HepG2 (cell line): ENCODE measurements around the gene PCDHGB3. TPM values are rescaled to one million over a fixed set of nuclear protein-coding genes. Genes with fewer than 3 reads are reported as not detected.
"Not testable (repeated sequence)": the region's sequence is repeated elsewhere in the genome, so short reads cannot be mapped to it uniquely, and the experiment has no call there.

Experiments
- ATAC-seq: fragments of 200-7000 bp; cut with Tn5 transposase; 3 replicates; pipeline ENCODE4 v1.9.1; 2020; ENCODE audit warnings: mild to moderate bottlenecking, moderate library complexity
- BruUV-seq: library from RNA; stranded (reverse); fragments of 400-500 nt; replicated peaks from 2 replicates; lab custom pipeline; 2021; lab: Mats Ljungman, UMichigan
- CTCF ChIA-PET: fragments of 300-600 bp; formaldehyde crosslinking; extraction: SDS; loops from one replicate; lab custom pipeline; 2021; ENCODE audit warnings: low total read pairs, inconsistent platforms, low intra/inter-chr PET ratio; lab: Yijun Ruan, JAX
- POLR2A ChIA-PET: fragments of 350-600 bp; sonication (Branson Sonifier 250); formaldehyde crosslinking; loops from one replicate; lab custom pipeline; 2020; ENCODE audit warnings: antibody characterized with exemption, inconsistent platforms; lab: Yijun Ruan, JAX
- DNase-seq: peaks from one replicate; pipeline ENCODE4 v3.0.0-alpha.2; 2015; ENCODE audit warnings: low spot score
- FAIRE-seq: peaks from 3 replicates; lab custom pipeline; 2011; peaks lifted over from hg19 to GRCh38; lab: Jason Lieb, UNC
- H2AFZ ChIP-seq: one replicate; pipeline ENCODE4 v1.6.1; 2011; ENCODE audit warnings: low read length, inconsistent platforms
- H3K27ac ChIP-seq: fragments of 300-600 bp; 3 replicates; pipeline ENCODE4 v1.8.0; 2011; ENCODE audit warnings: mixed run types, mild to moderate bottlenecking, mixed read lengths, low read length, inconsistent platforms; ENCODE audit not compliant: insufficient read depth; ENCODE audit errors: extremely low read length
- H3K27me3 ChIP-seq, 2 experiments: fragments of 200-600 bp in 1 of 2; 2 replicates in 1 of 2; 3 replicates in 1 of 2; pipeline versions ENCODE4 v1.6.0 to v1.8.0; 2011; ENCODE audit warnings: low read length in 2 of 2, mild to moderate bottlenecking in 2 of 2, moderate library complexity in 2 of 2, inconsistent platforms in 1 of 2; ENCODE audit not compliant: insufficient read depth in 2 of 2, control insufficient read depth in 1 of 2
- H3K36me3 ChIP-seq, 2 experiments: fragments of 200-600 bp in 1 of 2; replicated peaks in 1 of 2; 2 replicates in 1 of 2; 3 replicates in 1 of 2; pipeline versions ENCODE4 v1.5.1 to v1.8.0; 2011; ENCODE audit warnings: low read length in 2 of 2, inconsistent platforms in 1 of 2; ENCODE audit not compliant: insufficient read depth in 2 of 2, control insufficient read depth in 1 of 2
- H3K4me1 ChIP-seq: 2 replicates; pipeline ENCODE4 v1.5.1; 2012; ENCODE audit warnings: low read length, inconsistent platforms; ENCODE audit not compliant: insufficient read depth
- H3K4me2 ChIP-seq: 2 replicates; pipeline ENCODE4 v1.6.0; 2011; ENCODE audit warnings: low read depth, low read length, inconsistent platforms
- H3K4me3 ChIP-seq, 3 experiments: fragments of 200-600 bp in 1 of 3; sonication (generic), shearing (Covaris generic) in 1 of 3; replicated peaks in 1 of 3; 2 replicates each; pipeline ENCODE4 v1.5.1; 2011 to 2016; ENCODE audit warnings: low read length in 3 of 3, inconsistent platforms in 2 of 3, low read depth in 2 of 3, mild to moderate bottlenecking in 2 of 3, control low read depth in 1 of 3, mixed read lengths in 1 of 3; ENCODE audit not compliant: insufficient read depth in 1 of 3
- H3K79me2 ChIP-seq: one replicate; pipeline ENCODE4 v1.6.1; 2011; ENCODE audit warnings: low read length, inconsistent platforms; ENCODE audit not compliant: insufficient read depth
- H3K9ac ChIP-seq: 2 replicates; pipeline ENCODE4 v1.6.0; 2011; ENCODE audit warnings: mild to moderate bottlenecking, low read depth, low read length, inconsistent platforms; ENCODE audit not compliant: insufficient read depth
- H3K9me3 ChIP-seq: 2 replicates; pipeline ENCODE4 v1.5.1; 2012; ENCODE audit warnings: mild to moderate bottlenecking, low read length
- H4K20me1 ChIP-seq: 2 replicates; pipeline ENCODE4 v1.6.0; 2011; ENCODE audit warnings: inconsistent platforms, mild to moderate bottlenecking, low read length, moderate library complexity; ENCODE audit not compliant: insufficient read depth
- STAG1 ChIP-seq: sonication (generic); formaldehyde crosslinking; IDR thresholded peaks from 2 replicates; pipeline ENCODE4 v1.4.0; 2020; ENCODE audit warnings: missing genetic modification reagents
- ZMYM4 ChIP-seq: sonication (generic); formaldehyde crosslinking; IDR thresholded peaks from 2 replicates; pipeline ENCODE4 v1.8.1; 2023; ENCODE audit warnings: mild to moderate bottlenecking, missing genetic modification reagents
- WGBS: methylation state at CpG from one replicate; pipeline ENCODE4 v1.1.6; 2017; ENCODE audit warnings: low lambda C conversion rate; 5-methylcytosine and 5-hydroxymethylcytosine counted together
- in situ Hi-C: cut with HindIII; loops from 2 replicates; pipeline ENCODE4 v1.10.0; 2017; ENCODE audit warnings: low pct_unique_long_range_greater_than_20kb; ENCODE audit not compliant: extremely low pct_ligation_motif_present
- intact Hi-C: fragments of 100-400 bp; cut with micrococcal nuclease; formaldehyde crosslinking; loops from one replicate; pipeline ENCODE4 v1.10.0; 2022; ENCODE audit not compliant: unreplicated experiment
- polyA plus RNA-seq, 8 experiments: library from polyadenylated mRNA; depleted of rRNA in 3 of 8; stranded (reverse) in 7 of 8; unstranded in 1 of 8; fragments of >200 nt; fragmentation: Illumina TruSeq in 4 of 8; extraction: Trizol in 4 of 8; gene quantifications; 2 replicates each; pipeline versions ENCODE4 v1.2.1 to v1.2.3, GENCODE V29; 2011 to 2016; ENCODE audit warnings: low read depth in 4 of 8, missing spikeins in 1 of 8, mixed read lengths in 1 of 8; ENCODE audit not compliant: insufficient read depth in 1 of 8
- total RNA-seq, 5 experiments: library from RNA; depleted of rRNA; stranded (reverse); fragments of >200 nt; fragmentation: Illumina TruSeq; extraction: Trizol; gene quantifications; 2 replicates each; pipeline ENCODE4 v1.2.3, GENCODE V29; 2016; ENCODE audit warnings: low read depth in 1 of 5
- TF ChIP-seq, protein P1 (sequence below): sonication (generic); formaldehyde crosslinking; IDR thresholded peaks from 2 replicates; pipeline ENCODE4 v1.5.0; 2020; ENCODE audit warnings: mild to moderate bottlenecking, missing genetic modification reagents, moderate library complexity

The PCDHGB3 gene
- total and polyA plus RNA-seq, 2 of the 13 experiments (the other 11 are each of a cell fraction or from before 2014, with no cell fraction given): 0.40 to 0.44 TPM

- Histone ChIP-seq H3K27ac (no peak within 1 kb of the TSS), H3K4me3 (no peak within 1 kb of the TSS), H3K9ac (no peak within 1 kb of the TSS), H3K27me3 (no peaks in the 10 kb centered on the region; a peak in 1 of 5 replicates), H3K36me3 (no peaks in the 10 kb centered on the region), H3K4me1 (no peaks in the 10 kb centered on the region), H3K4me2 (no peak within 1 kb of the TSS), H2AFZ (no peak within 1 kb of the TSS), H3K79me2 (no peaks in the 10 kb centered on the region), H3K9me3 (peaks cover 14% of the 10 kb centered on the region; the same call in 1 of the 2 replicates), H4K20me1 (no peaks in the 10 kb centered on the region)
- FAIRE-seq (no peak), ATAC-seq (0 out of 3 replicates have a peak, but pooled peaks have one; percentile 25), DNase-seq (peak; percentile 18)
- BruUV-seq: no TSS peak
- ChIA-PET CTCF (interaction anchor here (1.1 kb wide), 1 partner anchor 226 kb away, joined by 4 read pairs; no protein-coding TSS in a partner anchor), POLR2A (no interaction called here)
- WGBS: 46% methylated on average over 24 of the region's 27 CpGs
- TF ChIP-seq STAG1 (peak; percentile 33; the same call in 1 of the 2 replicates), ZMYM4 (CRISPR knock-in tag) (no peak)
- TF ChIP-seq, protein P1, sequence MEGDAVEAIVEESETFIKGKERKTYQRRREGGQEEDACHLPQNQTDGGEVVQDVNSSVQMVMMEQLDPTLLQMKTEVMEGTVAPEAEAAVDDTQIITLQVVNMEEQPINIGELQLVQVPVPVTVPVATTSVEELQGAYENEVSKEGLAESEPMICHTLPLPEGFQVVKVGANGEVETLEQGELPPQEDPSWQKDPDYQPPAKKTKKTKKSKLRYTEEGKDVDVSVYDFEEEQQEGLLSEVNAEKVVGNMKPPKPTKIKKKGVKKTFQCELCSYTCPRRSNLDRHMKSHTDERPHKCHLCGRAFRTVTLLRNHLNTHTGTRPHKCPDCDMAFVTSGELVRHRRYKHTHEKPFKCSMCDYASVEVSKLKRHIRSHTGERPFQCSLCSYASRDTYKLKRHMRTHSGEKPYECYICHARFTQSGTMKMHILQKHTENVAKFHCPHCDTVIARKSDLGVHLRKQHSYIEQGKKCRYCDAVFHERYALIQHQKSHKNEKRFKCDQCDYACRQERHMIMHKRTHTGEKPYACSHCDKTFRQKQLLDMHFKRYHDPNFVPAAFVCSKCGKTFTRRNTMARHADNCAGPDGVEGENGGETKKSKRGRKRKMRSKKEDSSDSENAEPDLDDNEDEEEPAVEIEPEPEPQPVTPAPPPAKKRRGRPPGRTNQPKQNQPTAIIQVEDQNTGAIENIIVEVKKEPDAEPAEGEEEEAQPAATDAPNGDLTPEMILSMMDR (CRISPR knock-in tag): peak; percentile 35
- in situ Hi-C loops: no loop called here
- intact Hi-C loops: no loop called here
Measured at GRCh38 chr5:141338538-141339306, 31.3 kb upstream of the PCDHGB3 start, which contains the start of gene PCDHGA2. Gene PCDHGA2, plus strand, starts transcription at chr5:141338760.

GRCh38 chr5:141340781-141341354 is 29.2 kb upstream of the PCDHGB3 start:
- H3K27me3 ChIP-seq, FAIRE-seq, H3K79me2 ChIP-seq, H3K36me3 ChIP-seq, H4K20me1 ChIP-seq, ATAC-seq, DNase-seq, intact Hi-C loops, POLR2A ChIA-PET, H3K4me3 ChIP-seq, BruUV-seq, H3K27ac ChIP-seq, H3K4me1 ChIP-seq, CTCF ChIA-PET, H3K4me2 ChIP-seq, H3K9ac ChIP-seq, in situ Hi-C loops, H2AFZ ChIP-seq: not testable (repeated sequence)
- peaks cover 30% of the 10 kb centered on the region for H3K9me3 ChIP-seq
- WGBS: 57% methylated on average over 7 of the region's 45 CpGs
